C4-2B (cell line): ENCODE results near the gene OSTN.

Experiments
- CTCF ChIP-seq: fragments of 450-650 bp; conservative IDR thresholded peaks from 2 replicates; pipeline ENCODE4 v1.5.1; 2017; ENCODE audit warnings: mild to moderate bottlenecking
- ZFX ChIP-seq: fragments of 450-650 bp; IDR thresholded peaks from 2 replicates; pipeline ENCODE4 v1.6.1; 2017

- TF ChIP-seq CTCF (no peak), ZFX (no peak)
Measured at GRCh38 chr3:191302451-191302850, 103.4 kb downstream of the OSTN start.
